ENCODE data around the gene EHD1. TPM values are rescaled to one million over a fixed set of nuclear protein-coding genes. Genes with fewer than 3 reads are reported as not detected.

The EHD1 gene
- total RNA-seq, 4 donors from 2014 or later: 47.8 to 85.4 (median 76.8) TPM

GRCh38 chr11:64852804-64853509, 25.5 kb downstream of the EHD1 start:
- Histone ChIP-seq H3K27me3 (no peaks in the 10 kb centered on the region), H3K4me1 (peaks cover 90% of the 10 kb centered on the region)
- WGBS: 76% methylated on average over 12 of the region's 24 CpGs

GRCh38 chr11:64851831-64852351, 26.5 kb downstream of the EHD1 start:
- DNase-seq (ENCODE audit: low spot score in 2 of 2): no peak
- Histone ChIP-seq H3K27ac (no peak overlapping the region), H3K27me3 (no peaks in the 10 kb centered on the region), H3K9me3 (no peaks in the 10 kb centered on the region), H3K4me3 (no peak overlapping the region), H3K4me1 (peaks cover 89% of the 10 kb centered on the region), H3K36me3 (peaks cover 15% of the 10 kb centered on the region)
- 69% methylated on average over 4 of the region's 8 CpGs for WGBS
- TF ChIP-seq POLR2AphosphoS5 (IDR thresholded peaks at IDR 0.05) (no peak), CTCF (IDR thresholded peaks at IDR 0.05) (no peak), POLR2A (IDR thresholded peaks at IDR 0.05) (no peak), EP300 (IDR thresholded peaks at IDR 0.05) (no peak)

More at GRCh38 chr11:64852804-64853509, 25.5 kb downstream of the EHD1 start:
- no peak overlapping the region for H3K4me3 ChIP-seq
- TF ChIP-seq POLR2A (IDR thresholded peaks at IDR 0.05): no peak
- H3K27ac ChIP-seq: peak overlapping the region; percentile 5
- H3K36me3 ChIP-seq: peaks cover 15% of the 10 kb centered on the region
- H3K9me3 ChIP-seq: no peaks in the 10 kb centered on the region
- DNase-seq (ENCODE audit: low spot score in 2 of 2): no peak

- H3K4me1 ChIP-seq: peaks cover 80% of the 10 kb centered on the region
- H3K36me3 ChIP-seq: peaks cover 15% of the 10 kb centered on the region
- H3K9me3 ChIP-seq: no peaks in the 10 kb centered on the region
- WGBS: no CpG with 5 or more reads among the region's 13 CpGs
- no peak overlapping the region for H3K4me3 ChIP-seq
- H3K27ac ChIP-seq: peak overlapping the region; percentile 26
- H3K27me3 ChIP-seq: no peaks in the 10 kb centered on the region
- no peak for DNase-seq (ENCODE audit: low spot score in 2 of 2)
- no peak for TF ChIP-seq POLR2AphosphoS5 (IDR thresholded peaks at IDR 0.05)
- TF ChIP-seq EP300 (IDR thresholded peaks at IDR 0.05): no peak
- TF ChIP-seq CTCF (IDR thresholded peaks at IDR 0.05): no peak
- TF ChIP-seq POLR2A (IDR thresholded peaks at IDR 0.05): no peak
Measured at GRCh38 chr11:64850979-64851567, 27.3 kb downstream of the EHD1 start.

GRCh38 chr11:64849598-64850356, 28.6 kb downstream of the EHD1 start:
- no peak overlapping the region for H3K4me3 ChIP-seq
- no peak for TF ChIP-seq POLR2A (IDR thresholded peaks at IDR 0.05)
- no peak for TF ChIP-seq CTCF (IDR thresholded peaks at IDR 0.05)
- TF ChIP-seq EP300 (IDR thresholded peaks at IDR 0.05): no peak
- H3K27ac ChIP-seq: peak overlapping the region; percentile 24
- peaks cover 15% of the 10 kb centered on the region for H3K36me3 ChIP-seq
- 66% methylated on average over 18 of the region's 19 CpGs for WGBS
- H3K4me1 ChIP-seq: peaks cover 74% of the 10 kb centered on the region
- H3K9me3 ChIP-seq: no peaks in the 10 kb centered on the region
- H3K27me3 ChIP-seq: no peaks in the 10 kb centered on the region
- no peak for DNase-seq (ENCODE audit: low spot score in 2 of 2)

GRCh38 chr11:64848826-64849597, 29.4 kb downstream of the EHD1 start:
- H3K27ac ChIP-seq: no peak overlapping the region
- 74% methylated on average over 15 of the region's 16 CpGs for WGBS
- TF ChIP-seq POLR2A (IDR thresholded peaks at IDR 0.05) (no peak), POLR2AphosphoS5 (IDR thresholded peaks at IDR 0.05) (no peak), EP300 (IDR thresholded peaks at IDR 0.05) (no peak), CTCF (IDR thresholded peaks at IDR 0.05) (no peak)
- peaks cover 9% of the 10 kb centered on the region for H3K36me3 ChIP-seq
- DNase-seq (ENCODE audit: low spot score in 2 of 2): no peak
- H3K9me3 ChIP-seq: no peaks in the 10 kb centered on the region
- H3K27me3 ChIP-seq: no peaks in the 10 kb centered on the region
- H3K4me1 ChIP-seq: peaks cover 72% of the 10 kb centered on the region
- H3K4me3 ChIP-seq: no peak overlapping the region
